ENCODE data around the gene COPB2.

GRCh38 chr3:139434228-139434627, 44.8 kb upstream of the COPB2 start:
- no peak for TF ChIP-seq RARB (CRISPR knock-in tag; IDR thresholded peaks at IDR 0.05)
- TF ChIP-seq, protein P1, sequence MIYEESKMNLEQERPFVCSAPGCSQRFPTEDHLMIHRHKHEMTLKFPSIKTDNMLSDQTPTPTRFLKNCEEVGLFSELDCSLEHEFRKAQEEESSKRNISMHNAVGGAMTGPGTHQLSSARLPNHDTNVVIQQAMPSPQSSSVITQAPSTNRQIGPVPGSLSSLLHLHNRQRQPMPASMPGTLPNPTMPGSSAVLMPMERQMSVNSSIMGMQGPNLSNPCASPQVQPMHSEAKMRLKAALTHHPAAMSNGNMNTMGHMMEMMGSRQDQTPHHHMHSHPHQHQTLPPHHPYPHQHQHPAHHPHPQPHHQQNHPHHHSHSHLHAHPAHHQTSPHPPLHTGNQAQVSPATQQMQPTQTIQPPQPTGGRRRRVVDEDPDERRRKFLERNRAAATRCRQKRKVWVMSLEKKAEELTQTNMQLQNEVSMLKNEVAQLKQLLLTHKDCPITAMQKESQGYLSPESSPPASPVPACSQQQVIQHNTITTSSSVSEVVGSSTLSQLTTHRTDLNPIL (CRISPR knock-in tag; IDR thresholded peaks at IDR 0.05; ENCODE audit: low read depth): no peak
- TF ChIP-seq ZFP3 (CRISPR knock-in tag; IDR thresholded peaks at IDR 0.05): no peak
- no peak for TF ChIP-seq PATZ1 (CRISPR knock-in tag; IDR thresholded peaks at IDR 0.05; ENCODE audit: borderline replicate concordance)
- no peak for TF ChIP-seq ISL1 (CRISPR knock-in tag; IDR thresholded peaks at IDR 0.05)
- no peak for TF ChIP-seq OSR1 (CRISPR knock-in tag; IDR thresholded peaks at IDR 0.05)
- no peak for TF ChIP-seq CSDC2 (CRISPR knock-in tag; IDR thresholded peaks at IDR 0.05)
- TF ChIP-seq ZFP30 (CRISPR knock-in tag; IDR thresholded peaks at IDR 0.05): no peak
- no peak for TF ChIP-seq SNAI2 (CRISPR knock-in tag; IDR thresholded peaks at IDR 0.05)
- TF ChIP-seq ZC3H10 (CRISPR knock-in tag; IDR thresholded peaks at IDR 0.05): no peak
- TF ChIP-seq, protein P2, sequence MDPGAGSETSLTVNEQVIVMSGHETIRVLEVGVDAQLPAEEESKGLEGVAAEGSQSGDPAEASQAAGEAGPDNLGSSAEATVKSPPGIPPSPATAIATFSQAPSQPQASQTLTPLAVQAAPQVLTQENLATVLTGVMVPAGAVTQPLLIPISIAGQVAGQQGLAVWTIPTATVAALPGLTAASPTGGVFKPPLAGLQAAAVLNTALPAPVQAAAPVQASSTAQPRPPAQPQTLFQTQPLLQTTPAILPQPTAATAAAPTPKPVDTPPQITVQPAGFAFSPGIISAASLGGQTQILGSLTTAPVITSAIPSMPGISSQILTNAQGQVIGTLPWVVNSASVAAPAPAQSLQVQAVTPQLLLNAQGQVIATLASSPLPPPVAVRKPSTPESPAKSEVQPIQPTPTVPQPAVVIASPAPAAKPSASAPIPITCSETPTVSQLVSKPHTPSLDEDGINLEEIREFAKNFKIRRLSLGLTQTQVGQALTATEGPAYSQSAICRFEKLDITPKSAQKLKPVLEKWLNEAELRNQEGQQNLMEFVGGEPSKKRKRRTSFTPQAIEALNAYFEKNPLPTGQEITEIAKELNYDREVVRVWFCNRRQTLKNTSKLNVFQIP (CRISPR knock-in tag; IDR thresholded peaks at IDR 0.05; ENCODE audit: borderline replicate concordance, low read depth): no peak
- TF ChIP-seq, protein P3, sequence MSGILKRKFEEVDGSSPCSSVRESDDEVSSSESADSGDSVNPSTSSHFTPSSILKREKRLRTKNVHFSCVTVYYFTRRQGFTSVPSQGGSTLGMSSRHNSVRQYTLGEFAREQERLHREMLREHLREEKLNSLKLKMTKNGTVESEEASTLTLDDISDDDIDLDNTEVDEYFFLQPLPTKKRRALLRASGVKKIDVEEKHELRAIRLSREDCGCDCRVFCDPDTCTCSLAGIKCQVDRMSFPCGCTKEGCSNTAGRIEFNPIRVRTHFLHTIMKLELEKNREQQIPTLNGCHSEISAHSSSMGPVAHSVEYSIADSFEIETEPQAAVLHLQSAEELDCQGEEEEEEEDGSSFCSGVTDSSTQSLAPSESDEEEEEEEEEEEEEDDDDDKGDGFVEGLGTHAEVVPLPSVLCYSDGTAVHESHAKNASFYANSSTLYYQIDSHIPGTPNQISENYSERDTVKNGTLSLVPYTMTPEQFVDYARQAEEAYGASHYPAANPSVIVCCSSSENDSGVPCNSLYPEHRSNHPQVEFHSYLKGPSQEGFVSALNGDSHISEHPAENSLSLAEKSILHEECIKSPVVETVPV (CRISPR knock-in tag; IDR thresholded peaks at IDR 0.05): no peak
- TF ChIP-seq BACH2 (CRISPR knock-in tag; IDR thresholded peaks at IDR 0.05; ENCODE audit: borderline replicate concordance): no peak
- TF ChIP-seq TCF4 (CRISPR knock-in tag; IDR thresholded peaks at IDR 0.05; ENCODE audit: borderline replicate concordance): no peak
